SK-N-SH (cell line): Measurements from ENCODE around the gene FDPS. TPM values are rescaled to one million over a fixed set of nuclear protein-coding genes. Genes with fewer than 3 reads are reported as not detected.

Experiments used
- CTCF ChIA-PET: fragments of 300-600, 350-600 bp; formaldehyde crosslinking; extraction: SDS; loops from one replicate; lab custom pipeline; 2021; lab: Yijun Ruan, JAX
- POLR2A ChIA-PET: fragments of 350-600 bp; sonication (Branson Sonifier 250); formaldehyde crosslinking; extraction: SDS; loops from one replicate; lab custom pipeline; 2020; ENCODE audit warnings: antibody characterized with exemption, inconsistent platforms; lab: Yijun Ruan, JAX
- DNase-seq: peaks from one replicate; pipeline ENCODE4 v3.0.0; 2012
- H2AFZ ChIP-seq: fragments of 200-600 bp; sonication (generic); 2 replicates; pipeline ENCODE4 v1.8.1; 2016; ENCODE audit warnings: antibody characterized with exemption, mild to moderate bottlenecking, low read depth
- H3F3A ChIP-seq: fragments of 200-600 bp; sonication (generic); replicated peaks from 2 replicates; pipeline ENCODE3; 2016; ENCODE audit warnings: antibody characterized with exemption, mild to moderate bottlenecking; ENCODE audit not compliant: insufficient read depth
- H3K27ac ChIP-seq, 2 experiments: fragments of 200-500 bp in 1 of 2; fragments of 200-600 bp in 1 of 2; sonication (Bioruptor generic) in 1 of 2; sonication (generic), shearing (Covaris generic) in 1 of 2; 2 replicates each; pipeline versions ENCODE4 v1.5.1 to v1.6.1; 2014 to 2016; ENCODE audit warnings: low read depth in 2 of 2, inconsistent platforms in 1 of 2, low read length in 1 of 2, mild to moderate bottlenecking in 1 of 2, mixed read lengths in 1 of 2
- H3K27me3 ChIP-seq: fragments of 200-600 bp; sonication (generic), shearing (Covaris generic); 2 replicates; pipeline ENCODE4 v1.6.1; 2016; ENCODE audit warnings: mixed run types; ENCODE audit not compliant: insufficient read depth
- H3K36me3 ChIP-seq, 2 experiments: fragments of 200-500 bp in 1 of 2; fragments of 200-600 bp in 1 of 2; sonication (Bioruptor generic) in 1 of 2; sonication (generic) in 1 of 2; replicated peaks in 1 of 2; 2 replicates each; pipeline versions ENCODE3 to v1.5.1; 2014 to 2016; ENCODE audit warnings: low read length in 1 of 2, mild to moderate bottlenecking in 1 of 2; ENCODE audit not compliant: insufficient read depth in 2 of 2, control insufficient read depth in 1 of 2
- H3K4me1 ChIP-seq, 2 experiments: fragments of 200-500 bp in 1 of 2; fragments of 200-600 bp in 1 of 2; sonication (Bioruptor generic) in 1 of 2; sonication (generic), shearing (Covaris generic) in 1 of 2; 2 replicates each; pipeline versions ENCODE4 v1.5.1 to v1.6.1; 2014 to 2016; ENCODE audit warnings: low read depth in 1 of 2, low read length in 1 of 2, mixed run types in 1 of 2; ENCODE audit not compliant: insufficient read depth in 2 of 2, control insufficient read depth in 1 of 2
- H3K4me2 ChIP-seq: fragments of 200-600 bp; sonication (generic), shearing (Covaris generic); 2 replicates; pipeline ENCODE4 v1.6.1; 2017; ENCODE audit warnings: mixed run types
- H3K4me3 ChIP-seq, 2 experiments: fragments of 200-500 bp in 1 of 2; fragments of 200-600 bp in 1 of 2; sonication (Bioruptor generic) in 1 of 2; sonication (generic), shearing (Covaris generic) in 1 of 2; 2 replicates each; pipeline versions ENCODE4 v1.5.1 to v1.8.1; 2014 to 2016; ENCODE audit warnings: low read depth in 2 of 2, inconsistent platforms in 1 of 2, low read length in 1 of 2, mild to moderate bottlenecking in 1 of 2, mixed read lengths in 1 of 2, moderate library complexity in 1 of 2
- H3K79me2 ChIP-seq: fragments of 200-600 bp; sonication (generic); 2 replicates; pipeline ENCODE4 v1.8.1; 2017; ENCODE audit warnings: mild to moderate bottlenecking; ENCODE audit not compliant: insufficient read depth
- H3K9ac ChIP-seq: fragments of 200-600 bp; sonication (generic); 2 replicates; pipeline ENCODE4 v1.6.1; 2017; ENCODE audit warnings: mixed run types
- H3K9me2 ChIP-seq: fragments of 200-600 bp; sonication (generic); 2 replicates; pipeline ENCODE4 v1.6.1; 2017; ENCODE audit warnings: mixed run types
- H3K9me3 ChIP-seq: fragments of 200-600 bp; sonication (generic); 2 replicates; pipeline ENCODE4 v1.6.1; 2017; ENCODE audit warnings: mixed run types, mild to moderate bottlenecking, moderate library complexity
- H4K20me1 ChIP-seq: fragments of 200-600 bp; sonication (generic); 2 replicates; pipeline ENCODE4 v1.6.1; 2017; ENCODE audit warnings: mild to moderate bottlenecking, mixed run types; ENCODE audit not compliant: insufficient read depth
- EP300 ChIP-seq, 2 experiments: IDR thresholded peaks; 2 replicates each; pipeline versions ENCODE4 v1.4.0 to v1.6.1; 2012; ENCODE audit warnings: borderline replicate concordance in 1 of 2, low read depth in 1 of 2, low read length in 1 of 2
- FOXM1 ChIP-seq: IDR thresholded peaks from 2 replicates; pipeline ENCODE4 v1.4.0; 2012; ENCODE audit warnings: low read depth, mild to moderate bottlenecking
- NFIC ChIP-seq: IDR thresholded peaks from 2 replicates; pipeline ENCODE4 v1.4.0; 2012; ENCODE audit warnings: borderline replicate concordance
- POLR2AphosphoS5 ChIP-seq: IDR thresholded peaks from 2 replicates; pipeline ENCODE4 v1.6.1; 2012; ENCODE audit warnings: low read depth, low read length
- RAD21 ChIP-seq: IDR thresholded peaks from 2 replicates; pipeline ENCODE4 v1.6.1; 2012; ENCODE audit warnings: mild to moderate bottlenecking, low read length
- RXRA ChIP-seq: IDR thresholded peaks from 2 replicates; pipeline ENCODE4 v1.4.0; 2012; ENCODE audit warnings: low read depth, mild to moderate bottlenecking, borderline replicate concordance
- SIN3A ChIP-seq: IDR thresholded peaks from 2 replicates; pipeline ENCODE4 v1.6.1; 2012; ENCODE audit warnings: low read depth, mild to moderate bottlenecking, low read length, moderate library complexity, borderline replicate concordance
- TCF12 ChIP-seq: IDR thresholded peaks from 2 replicates; pipeline ENCODE4 v1.4.0; 2012
- WGBS: methylation state at CpG from one replicate; pipeline ENCODE4 v1.1.6; 2017; ENCODE audit warnings: low lambda C conversion rate; 5-methylcytosine and 5-hydroxymethylcytosine counted together
- polyA plus RNA-seq, 3 experiments: library from polyadenylated mRNA; depleted of rRNA; stranded (reverse); fragments of >200 nt; gene quantifications; 2 replicates each; pipeline ENCODE4 v1.2.3, GENCODE V29; 2012
- TF ChIP-seq, protein P1 (sequence below): IDR thresholded peaks from 2 replicates; pipeline ENCODE4 v1.4.0; 2012; ENCODE audit warnings: low read depth, borderline replicate concordance
- TF ChIP-seq, protein P2 (sequence below): IDR thresholded peaks from 2 replicates; pipeline ENCODE4; 2012
- TF ChIP-seq, protein P3 (sequence below): fragments of 150-350 bp; IDR thresholded peaks from 2 replicates; pipeline ENCODE4 v1.6.1; 2017; ENCODE audit warnings: antibody characterized with exemption, low read length, low read depth, borderline replicate concordance
- TF ChIP-seq, protein P4 (sequence below): IDR thresholded peaks from 2 replicates; pipeline ENCODE4 v1.6.1; 2012; ENCODE audit warnings: mild to moderate bottlenecking, low read depth, low read length, moderate library complexity
- TF ChIP-seq, protein P5 (sequence below): fragments of 200-600 bp; sonication (generic); IDR thresholded peaks from 2 replicates; pipeline ENCODE4 v1.6.1; 2017; ENCODE audit warnings: antibody characterized with exemption, mild to moderate bottlenecking, moderate library complexity

The FDPS gene
- polyA plus RNA-seq, 1 of the 3 experiments (the other 2 are of a cell fraction): 126 TPM

DNA sequence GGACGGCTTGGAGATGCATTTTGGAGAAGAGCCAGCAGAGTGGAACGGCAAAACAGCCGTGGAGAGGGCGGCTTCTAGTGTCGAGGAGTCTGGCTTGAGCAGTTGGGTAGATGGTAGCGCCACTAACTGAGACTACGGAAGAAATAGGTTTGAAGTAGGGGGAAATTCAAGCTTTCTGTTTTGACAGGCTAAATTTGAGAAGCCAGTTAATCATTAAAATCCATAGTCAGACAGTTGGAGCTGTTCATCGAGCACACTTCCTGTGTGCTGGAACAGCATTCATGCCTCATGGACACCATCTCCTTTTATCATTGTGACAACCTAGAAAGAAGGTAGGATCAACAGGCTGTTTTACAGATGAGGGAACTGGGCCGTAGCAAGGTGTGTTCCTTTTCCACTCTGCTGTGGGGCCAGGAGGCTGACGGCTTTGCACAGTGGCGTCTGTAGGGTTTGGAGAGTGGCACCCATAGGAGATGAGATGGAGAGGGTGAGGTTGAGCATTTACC is 4.1 kb upstream of the FDPS start:
- TF ChIP-seq, protein P1, sequence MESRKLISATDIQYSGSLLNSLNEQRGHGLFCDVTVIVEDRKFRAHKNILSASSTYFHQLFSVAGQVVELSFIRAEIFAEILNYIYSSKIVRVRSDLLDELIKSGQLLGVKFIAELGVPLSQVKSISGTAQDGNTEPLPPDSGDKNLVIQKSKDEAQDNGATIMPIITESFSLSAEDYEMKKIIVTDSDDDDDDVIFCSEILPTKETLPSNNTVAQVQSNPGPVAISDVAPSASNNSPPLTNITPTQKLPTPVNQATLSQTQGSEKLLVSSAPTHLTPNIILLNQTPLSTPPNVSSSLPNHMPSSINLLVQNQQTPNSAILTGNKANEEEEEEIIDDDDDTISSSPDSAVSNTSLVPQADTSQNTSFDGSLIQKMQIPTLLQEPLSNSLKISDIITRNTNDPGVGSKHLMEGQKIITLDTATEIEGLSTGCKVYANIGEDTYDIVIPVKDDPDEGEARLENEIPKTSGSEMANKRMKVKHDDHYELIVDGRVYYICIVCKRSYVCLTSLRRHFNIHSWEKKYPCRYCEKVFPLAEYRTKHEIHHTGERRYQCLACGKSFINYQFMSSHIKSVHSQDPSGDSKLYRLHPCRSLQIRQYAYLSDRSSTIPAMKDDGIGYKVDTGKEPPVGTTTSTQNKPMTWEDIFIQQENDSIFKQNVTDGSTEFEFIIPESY: no peak
- no peak for TF ChIP-seq POLR2AphosphoS5
- TF ChIP-seq, protein P2, sequence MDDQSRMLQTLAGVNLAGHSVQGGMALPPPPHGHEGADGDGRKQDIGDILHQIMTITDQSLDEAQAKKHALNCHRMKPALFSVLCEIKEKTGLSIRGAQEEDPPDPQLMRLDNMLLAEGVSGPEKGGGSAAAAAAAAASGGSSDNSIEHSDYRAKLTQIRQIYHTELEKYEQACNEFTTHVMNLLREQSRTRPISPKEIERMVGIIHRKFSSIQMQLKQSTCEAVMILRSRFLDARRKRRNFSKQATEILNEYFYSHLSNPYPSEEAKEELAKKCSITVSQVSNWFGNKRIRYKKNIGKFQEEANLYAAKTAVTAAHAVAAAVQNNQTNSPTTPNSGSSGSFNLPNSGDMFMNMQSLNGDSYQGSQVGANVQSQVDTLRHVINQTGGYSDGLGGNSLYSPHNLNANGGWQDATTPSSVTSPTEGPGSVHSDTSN: no peak
- TF ChIP-seq EP300 (IDR thresholded peaks at IDR 0.05; ENCODE audit: borderline replicate concordance in 1 of 2, low read depth in 1 of 2, low read length in 1 of 2): no peak
- no peaks in the 10 kb centered on the region for H3K27me3 ChIP-seq
- H3K4me2 ChIP-seq: no peak overlapping the region
- H3K79me2 ChIP-seq: peaks cover 9% of the 10 kb centered on the region
- POLR2A ChIA-PET: no interaction called here
- no peak overlapping the region for H3K4me3 ChIP-seq
- H3K9me2 ChIP-seq: no peaks in the 10 kb centered on the region
- DNase-seq: no peak
- no peaks in the 10 kb centered on the region for H3K9me3 ChIP-seq
- H3F3A ChIP-seq: peaks cover 12% of the 10 kb centered on the region
- no peak overlapping the region for H3K9ac ChIP-seq
- no peaks in the 10 kb centered on the region for H4K20me1 ChIP-seq
- H3K36me3 ChIP-seq: no peaks in the 10 kb centered on the region
- WGBS: 85% methylated on average over 11 of the region's 11 CpGs
- CTCF ChIA-PET: interaction anchor here (0.8 to 2.8 kb wide), 4 partner anchors 11 to 703 kb away, joined by 3 to 16 read pairs (median 4); no protein-coding TSS in a partner anchor
- no peak overlapping the region for H2AFZ ChIP-seq
- H3K4me1 ChIP-seq: peaks cover 0 to 4% of the 10 kb centered on the region in 2 experiments; a peak in 1 of 4 replicates
- H3K27ac ChIP-seq: no peak overlapping the region

DNA sequence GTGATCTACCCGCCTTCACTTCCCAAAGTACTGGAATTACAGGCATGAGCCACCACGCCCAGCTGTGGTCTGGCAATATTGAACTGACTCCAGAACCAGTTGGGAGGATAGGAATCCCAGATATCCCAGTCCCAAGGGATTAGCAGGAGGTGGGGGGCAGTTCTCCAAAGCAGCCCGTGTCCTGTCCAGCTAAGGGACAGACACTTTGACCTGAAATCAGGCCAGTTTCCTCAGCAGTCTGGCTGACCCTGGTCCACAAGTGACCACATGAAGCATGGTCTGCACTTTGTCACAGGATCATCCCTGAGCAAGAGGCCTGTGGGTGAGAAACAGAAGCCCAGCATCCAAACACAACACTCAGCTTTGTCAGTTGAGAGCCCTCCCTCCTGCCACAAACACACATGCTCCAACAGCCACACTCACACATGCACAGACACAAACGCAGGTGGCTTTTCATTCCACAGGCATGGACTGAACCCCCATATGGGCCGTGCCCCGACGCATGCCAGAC is 2.7 kb upstream of the FDPS start:
- H3F3A ChIP-seq: peaks cover 12% of the 10 kb centered on the region
- no peak overlapping the region for H3K27ac ChIP-seq
- H3K4me1 ChIP-seq: peaks cover 0 to 10% of the 10 kb centered on the region in 2 experiments; a peak in 1 of 4 replicates
- CTCF ChIA-PET: interaction anchor here (2.1 to 3.5 kb wide), 2 partner anchors 27 to 54 kb away, joined by 6 to 51 read pairs; no protein-coding TSS in a partner anchor
- TF ChIP-seq RXRA (no peak), FOXM1 (no peak), TCF12 (no peak), RAD21 (no peak), NFIC (no peak), SIN3A (no peak)
- TF ChIP-seq, protein P3, sequence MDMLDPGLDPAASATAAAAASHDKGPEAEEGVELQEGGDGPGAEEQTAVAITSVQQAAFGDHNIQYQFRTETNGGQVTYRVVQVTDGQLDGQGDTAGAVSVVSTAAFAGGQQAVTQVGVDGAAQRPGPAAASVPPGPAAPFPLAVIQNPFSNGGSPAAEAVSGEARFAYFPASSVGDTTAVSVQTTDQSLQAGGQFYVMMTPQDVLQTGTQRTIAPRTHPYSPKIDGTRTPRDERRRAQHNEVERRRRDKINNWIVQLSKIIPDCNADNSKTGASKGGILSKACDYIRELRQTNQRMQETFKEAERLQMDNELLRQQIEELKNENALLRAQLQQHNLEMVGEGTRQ: no peak
- TF ChIP-seq, protein P4, sequence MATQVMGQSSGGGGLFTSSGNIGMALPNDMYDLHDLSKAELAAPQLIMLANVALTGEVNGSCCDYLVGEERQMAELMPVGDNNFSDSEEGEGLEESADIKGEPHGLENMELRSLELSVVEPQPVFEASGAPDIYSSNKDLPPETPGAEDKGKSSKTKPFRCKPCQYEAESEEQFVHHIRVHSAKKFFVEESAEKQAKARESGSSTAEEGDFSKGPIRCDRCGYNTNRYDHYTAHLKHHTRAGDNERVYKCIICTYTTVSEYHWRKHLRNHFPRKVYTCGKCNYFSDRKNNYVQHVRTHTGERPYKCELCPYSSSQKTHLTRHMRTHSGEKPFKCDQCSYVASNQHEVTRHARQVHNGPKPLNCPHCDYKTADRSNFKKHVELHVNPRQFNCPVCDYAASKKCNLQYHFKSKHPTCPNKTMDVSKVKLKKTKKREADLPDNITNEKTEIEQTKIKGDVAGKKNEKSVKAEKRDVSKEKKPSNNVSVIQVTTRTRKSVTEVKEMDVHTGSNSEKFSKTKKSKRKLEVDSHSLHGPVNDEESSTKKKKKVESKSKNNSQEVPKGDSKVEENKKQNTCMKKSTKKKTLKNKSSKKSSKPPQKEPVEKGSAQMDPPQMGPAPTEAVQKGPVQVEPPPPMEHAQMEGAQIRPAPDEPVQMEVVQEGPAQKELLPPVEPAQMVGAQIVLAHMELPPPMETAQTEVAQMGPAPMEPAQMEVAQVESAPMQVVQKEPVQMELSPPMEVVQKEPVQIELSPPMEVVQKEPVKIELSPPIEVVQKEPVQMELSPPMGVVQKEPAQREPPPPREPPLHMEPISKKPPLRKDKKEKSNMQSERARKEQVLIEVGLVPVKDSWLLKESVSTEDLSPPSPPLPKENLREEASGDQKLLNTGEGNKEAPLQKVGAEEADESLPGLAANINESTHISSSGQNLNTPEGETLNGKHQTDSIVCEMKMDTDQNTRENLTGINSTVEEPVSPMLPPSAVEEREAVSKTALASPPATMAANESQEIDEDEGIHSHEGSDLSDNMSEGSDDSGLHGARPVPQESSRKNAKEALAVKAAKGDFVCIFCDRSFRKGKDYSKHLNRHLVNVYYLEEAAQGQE: no peak
- TF ChIP-seq, protein P5, sequence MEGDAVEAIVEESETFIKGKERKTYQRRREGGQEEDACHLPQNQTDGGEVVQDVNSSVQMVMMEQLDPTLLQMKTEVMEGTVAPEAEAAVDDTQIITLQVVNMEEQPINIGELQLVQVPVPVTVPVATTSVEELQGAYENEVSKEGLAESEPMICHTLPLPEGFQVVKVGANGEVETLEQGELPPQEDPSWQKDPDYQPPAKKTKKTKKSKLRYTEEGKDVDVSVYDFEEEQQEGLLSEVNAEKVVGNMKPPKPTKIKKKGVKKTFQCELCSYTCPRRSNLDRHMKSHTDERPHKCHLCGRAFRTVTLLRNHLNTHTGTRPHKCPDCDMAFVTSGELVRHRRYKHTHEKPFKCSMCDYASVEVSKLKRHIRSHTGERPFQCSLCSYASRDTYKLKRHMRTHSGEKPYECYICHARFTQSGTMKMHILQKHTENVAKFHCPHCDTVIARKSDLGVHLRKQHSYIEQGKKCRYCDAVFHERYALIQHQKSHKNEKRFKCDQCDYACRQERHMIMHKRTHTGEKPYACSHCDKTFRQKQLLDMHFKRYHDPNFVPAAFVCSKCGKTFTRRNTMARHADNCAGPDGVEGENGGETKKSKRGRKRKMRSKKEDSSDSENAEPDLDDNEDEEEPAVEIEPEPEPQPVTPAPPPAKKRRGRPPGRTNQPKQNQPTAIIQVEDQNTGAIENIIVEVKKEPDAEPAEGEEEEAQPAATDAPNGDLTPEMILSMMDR: no peak
- 70% methylated on average over 5 of the region's 7 CpGs for WGBS
- peaks cover 23% of the 10 kb centered on the region for H3K79me2 ChIP-seq
- no peaks in the 10 kb centered on the region for H3K9me3 ChIP-seq
- no peaks in the 10 kb centered on the region for H3K27me3 ChIP-seq
- H3K9ac ChIP-seq: no peak overlapping the region
- no peak overlapping the region for H3K4me2 ChIP-seq
- H3K4me3 ChIP-seq: no peak overlapping the region
- POLR2A ChIA-PET: no interaction called here
- H2AFZ ChIP-seq: no peak overlapping the region
- no peaks in the 10 kb centered on the region for H3K9me2 ChIP-seq
- no peaks in the 10 kb centered on the region for H3K36me3 ChIP-seq
- no peak for DNase-seq
- H4K20me1 ChIP-seq: no peaks in the 10 kb centered on the region
